Nasal cavity respiratory epithelium epithelial cell of viscerocranial mucosa (primary cell): ENCODE data around the gene NPHP4. TPM values are rescaled to one million over a fixed set of nuclear protein-coding genes. Genes with fewer than 3 reads are reported as not detected.

Experiments
- total RNA-seq: library from RNA; depleted of rRNA; stranded (reverse); fragments of >200 nt; gene quantifications from 2 replicates; pipeline ENCODE4 v1.2.3, GENCODE V29; 2014

NPHP4 gene
- total RNA-seq: 3.4 and 8.0 TPM in 2 replicates

GRCh38 chr1:5992026-5992813 lies at the start of gene NPHP4:
Gene NPHP4, minus strand, starts transcription at chr1:5992425. Its CDS starts 6,136 bp downstream, at chr1:5986289.

Other genes starting within 250 kb of the NPHP4 start
- gene KCNAB2, start 53.5 kb upstream of the NPHP4 start, total RNA-seq: 1.7 and 2.3 TPM in 2 replicates
- under 0.01 and 0.07 TPM in 2 replicates for gene CHD5, start 187.9 kb upstream of the NPHP4 start, total RNA-seq
- 133 and 152 TPM in 2 replicates for gene RPL22, start 207.2 kb upstream of the NPHP4 start, total RNA-seq
- gene RNF207, start 213.7 kb upstream of the NPHP4 start, total RNA-seq: 4.1 and 23.6 TPM in 2 replicates
- gene ICMT, start 243.5 kb upstream of the NPHP4 start, total RNA-seq: 72.8 and 81.2 TPM in 2 replicates